AG09319 (cell line): ENCODE measurements around the gene TAOK1.

Experiments
- DNase-seq: peaks from one replicate; pipeline ENCODE4 v3.0.0-alpha.2; 2010; ENCODE audit warnings: low read depth; ENCODE audit errors: extremely low read depth
- TF ChIP-seq, protein P1 (sequence below): IDR thresholded peaks from 2 replicates; pipeline ENCODE4 v1.5.1; 2011; ENCODE audit warnings: low read depth, mild to moderate bottlenecking, inconsistent platforms, low read length, moderate library complexity

Gene TAOK1

DNA sequence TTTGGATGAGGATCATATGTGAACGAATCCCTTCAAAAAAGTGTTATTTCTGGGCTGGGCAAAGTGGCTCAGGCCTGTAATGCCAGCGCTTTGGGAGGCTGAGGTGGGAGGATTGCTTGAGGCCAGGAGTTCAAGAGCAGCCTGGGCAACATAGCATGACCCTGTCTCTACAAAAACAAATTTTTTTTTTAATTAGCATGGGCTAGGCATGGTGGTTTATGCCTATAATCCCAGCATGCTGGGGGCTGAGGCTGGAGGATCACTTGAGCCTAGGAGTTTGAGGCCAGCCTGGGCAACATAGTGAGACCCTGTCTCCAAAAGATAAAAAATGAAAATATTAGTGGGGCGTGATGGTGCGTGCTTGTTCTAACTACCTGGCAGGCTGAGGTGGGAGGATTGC lies 4.6 kb downstream of the TAOK1 start:
- DNase-seq: no peak
- TF ChIP-seq, protein P1, sequence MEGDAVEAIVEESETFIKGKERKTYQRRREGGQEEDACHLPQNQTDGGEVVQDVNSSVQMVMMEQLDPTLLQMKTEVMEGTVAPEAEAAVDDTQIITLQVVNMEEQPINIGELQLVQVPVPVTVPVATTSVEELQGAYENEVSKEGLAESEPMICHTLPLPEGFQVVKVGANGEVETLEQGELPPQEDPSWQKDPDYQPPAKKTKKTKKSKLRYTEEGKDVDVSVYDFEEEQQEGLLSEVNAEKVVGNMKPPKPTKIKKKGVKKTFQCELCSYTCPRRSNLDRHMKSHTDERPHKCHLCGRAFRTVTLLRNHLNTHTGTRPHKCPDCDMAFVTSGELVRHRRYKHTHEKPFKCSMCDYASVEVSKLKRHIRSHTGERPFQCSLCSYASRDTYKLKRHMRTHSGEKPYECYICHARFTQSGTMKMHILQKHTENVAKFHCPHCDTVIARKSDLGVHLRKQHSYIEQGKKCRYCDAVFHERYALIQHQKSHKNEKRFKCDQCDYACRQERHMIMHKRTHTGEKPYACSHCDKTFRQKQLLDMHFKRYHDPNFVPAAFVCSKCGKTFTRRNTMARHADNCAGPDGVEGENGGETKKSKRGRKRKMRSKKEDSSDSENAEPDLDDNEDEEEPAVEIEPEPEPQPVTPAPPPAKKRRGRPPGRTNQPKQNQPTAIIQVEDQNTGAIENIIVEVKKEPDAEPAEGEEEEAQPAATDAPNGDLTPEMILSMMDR: no peak

DNA sequence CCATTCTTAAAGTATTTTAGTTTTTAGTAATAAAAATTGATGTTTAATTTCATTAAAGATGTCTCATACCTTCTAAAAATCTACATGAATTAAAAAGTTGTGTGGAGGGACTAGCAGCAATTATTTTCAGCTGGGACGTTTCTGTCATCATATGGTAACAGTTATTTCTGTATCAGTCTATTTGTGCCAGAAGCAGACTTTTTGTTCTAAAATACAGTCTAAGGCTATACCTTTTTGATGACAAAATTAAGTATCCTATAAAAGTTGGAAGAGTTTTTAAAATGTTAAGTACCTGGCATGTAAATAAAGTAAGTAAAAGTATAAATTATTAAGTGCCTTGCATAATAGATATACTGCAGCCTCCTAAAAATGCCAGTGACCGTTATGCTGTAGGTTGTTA lies 5.9 kb downstream of the TAOK1 start:
- no peak for DNase-seq
- TF ChIP-seq, protein P1: no peak

DNA sequence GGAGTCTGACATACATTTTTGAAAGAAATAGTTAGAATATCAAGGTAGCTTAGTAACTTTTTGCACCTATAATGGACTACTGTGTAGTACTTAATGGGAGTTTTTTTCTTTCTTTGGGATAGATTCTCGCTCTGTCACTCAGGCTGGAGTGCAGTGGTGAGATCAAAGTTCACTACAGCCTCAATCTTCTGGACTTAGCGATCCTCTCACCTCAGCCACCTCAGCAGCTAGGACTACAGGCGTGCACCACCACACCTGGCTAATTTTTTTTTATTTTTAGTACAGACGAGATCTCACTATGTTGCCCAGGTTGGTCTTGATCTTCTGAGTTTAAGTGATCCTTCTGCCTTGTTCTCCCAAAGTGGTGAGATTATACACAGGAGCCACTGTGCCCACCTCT lies 9.5 kb downstream of the TAOK1 start:
- TF ChIP-seq, protein P1: no peak
- no peak for DNase-seq

DNA sequence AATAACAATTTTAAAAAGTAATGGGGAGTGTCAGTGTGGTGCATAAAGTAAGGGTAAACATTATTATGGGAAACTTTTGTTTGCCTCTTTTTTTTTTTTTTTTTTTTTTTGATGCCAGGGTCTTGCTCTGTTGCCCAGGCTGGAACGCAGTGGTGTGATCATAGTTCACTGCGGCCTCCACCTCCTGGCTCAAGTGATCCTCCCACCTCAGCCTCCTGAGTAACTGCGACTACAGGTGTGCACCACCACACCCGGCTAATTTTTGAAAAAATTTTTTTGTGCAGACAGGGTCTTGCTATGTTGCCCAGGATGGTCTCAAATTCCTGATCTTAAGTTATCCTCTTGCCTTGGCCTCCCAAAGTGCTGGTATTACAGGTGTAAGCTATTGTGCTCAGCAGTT lies 10.7 kb downstream of the TAOK1 start:
- TF ChIP-seq, protein P1: no peak

DNA sequence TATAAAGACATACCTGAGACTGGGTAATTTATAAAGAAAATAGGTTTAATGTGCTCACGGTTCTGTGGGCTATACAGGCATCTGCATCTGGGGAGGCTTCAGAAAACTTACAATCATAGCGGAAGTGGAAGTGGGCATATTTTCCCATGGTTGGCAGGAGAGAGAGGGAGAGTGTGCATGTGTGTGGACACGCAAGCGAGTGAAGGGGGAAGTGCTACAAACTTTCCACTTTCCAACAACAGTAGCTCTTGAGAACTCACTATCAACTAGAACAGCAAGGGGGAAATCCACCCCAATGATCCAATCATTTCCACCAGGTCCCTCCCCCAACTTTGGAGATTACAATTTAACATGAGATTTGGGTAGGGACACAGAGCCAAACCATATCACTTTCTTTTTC lies 11.1 kb downstream of the TAOK1 start:
- no peak for DNase-seq
- TF ChIP-seq, protein P1: no peak

More for the DNA sequence above, 10.7 kb downstream of the TAOK1 start:
- DNase-seq: no peak

DNA sequence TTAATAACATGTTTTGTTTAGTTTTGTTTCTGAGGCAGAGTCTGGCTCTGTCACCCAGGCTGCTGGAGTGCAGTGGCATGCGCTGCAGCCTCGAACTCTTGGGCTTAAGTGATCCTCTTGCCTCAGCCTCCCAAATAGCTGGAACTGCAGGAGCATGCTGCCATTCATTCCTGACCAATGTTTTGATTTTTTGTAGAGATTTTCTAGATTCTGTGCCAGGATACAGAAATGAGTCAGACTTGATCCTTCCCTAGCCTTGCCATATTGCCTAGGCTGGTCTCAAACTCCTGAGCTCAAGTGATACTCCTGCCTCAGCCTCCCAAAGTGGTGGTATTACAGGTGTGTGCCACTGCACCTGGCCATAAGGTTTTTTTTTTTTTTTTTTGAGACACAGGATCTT lies 17.7 kb downstream of the TAOK1 start:
- no peak for DNase-seq
- TF ChIP-seq, protein P1: no peak

DNA sequence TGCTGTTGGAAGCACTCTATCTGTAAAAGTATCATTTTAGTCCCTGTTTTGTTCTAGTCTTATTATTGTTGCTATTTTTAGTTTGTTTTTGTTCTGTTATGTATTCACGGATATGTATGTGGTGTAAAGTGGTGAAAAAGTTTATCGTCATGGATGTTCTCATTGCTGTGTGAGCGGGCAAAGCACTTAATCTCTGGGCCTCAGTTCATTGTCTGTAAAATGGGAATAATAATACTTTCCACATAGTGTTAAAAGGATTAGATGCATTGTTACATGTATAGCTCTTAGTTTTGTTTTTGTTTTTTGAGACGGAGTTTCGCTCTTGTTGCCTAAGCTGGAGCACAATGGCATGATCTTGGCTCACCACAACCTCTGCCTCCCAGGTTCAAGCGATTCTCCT lies 19.8 kb downstream of the TAOK1 start:
- no peak for DNase-seq
- TF ChIP-seq, protein P1: no peak
